Left hindlimb (tissue), 1 donor: ENCODE data around the gene LIPC.
A peak's percentile ranks its signal among the peaks of the same experiment; 100 is the strongest.

Experiments
- DNase-seq: peaks from one replicate; pipeline ENCODE4 v3.0.0-alpha.2; 2018

The LIPC gene

GRCh38 chr15:58407236-58407775 is 24.5 kb upstream of the LIPC start:
- DNase-seq: no peak

DNA sequence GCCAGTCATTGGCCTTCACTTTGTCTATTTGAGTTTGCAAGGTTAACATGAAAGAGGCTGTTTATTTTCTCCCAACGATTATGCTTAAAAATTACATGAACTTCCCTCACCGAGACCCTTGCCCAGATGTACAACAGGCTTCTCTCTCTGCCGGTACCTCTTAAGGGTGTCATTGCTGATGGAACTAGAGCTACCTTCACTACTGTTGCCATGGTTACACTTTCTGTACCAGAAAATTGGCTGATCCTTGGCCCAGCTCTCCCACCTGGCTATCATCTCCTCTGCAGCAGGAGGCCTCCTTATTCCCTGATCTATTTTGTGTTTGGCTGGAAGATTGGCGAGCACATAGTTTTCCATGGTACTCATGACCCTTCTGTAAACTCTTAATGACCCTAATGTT is 24.0 kb upstream of the LIPC start:
- no peak for DNase-seq

GRCh38 chr15:58409861-58410260 is 21.9 kb upstream of the LIPC start:
- no peak for DNase-seq

- DNase-seq: peak; percentile 56
Observed at GRCh38 chr15:58410353-58410752, 21.4 kb upstream of the LIPC start.

- DNase-seq: no peak
Observed at GRCh38 chr15:58413253-58413652, 18.5 kb upstream of the LIPC start.

- no peak for DNase-seq
Observed at GRCh38 chr15:58415636-58416035, 16.2 kb upstream of the LIPC start.

DNA sequence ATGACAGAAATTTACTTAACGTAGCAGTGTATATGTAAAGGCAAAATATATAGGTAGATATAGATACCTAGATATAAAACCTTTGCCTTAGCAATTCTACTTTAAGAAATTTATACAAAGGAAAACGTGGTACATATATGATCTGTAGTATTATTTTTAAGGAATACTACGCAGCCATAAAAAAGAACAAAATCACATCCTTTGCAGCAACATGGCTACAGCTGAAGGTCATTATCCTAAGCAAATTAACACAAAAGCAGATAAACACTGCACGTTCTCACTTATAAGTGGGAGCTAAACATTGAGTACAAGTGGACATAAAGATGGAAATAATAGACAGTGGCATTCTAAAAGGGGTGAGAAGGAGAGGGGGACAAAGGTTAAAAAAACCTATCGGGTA is 14.8 kb upstream of the LIPC start:
- DNase-seq: no peak

DNA sequence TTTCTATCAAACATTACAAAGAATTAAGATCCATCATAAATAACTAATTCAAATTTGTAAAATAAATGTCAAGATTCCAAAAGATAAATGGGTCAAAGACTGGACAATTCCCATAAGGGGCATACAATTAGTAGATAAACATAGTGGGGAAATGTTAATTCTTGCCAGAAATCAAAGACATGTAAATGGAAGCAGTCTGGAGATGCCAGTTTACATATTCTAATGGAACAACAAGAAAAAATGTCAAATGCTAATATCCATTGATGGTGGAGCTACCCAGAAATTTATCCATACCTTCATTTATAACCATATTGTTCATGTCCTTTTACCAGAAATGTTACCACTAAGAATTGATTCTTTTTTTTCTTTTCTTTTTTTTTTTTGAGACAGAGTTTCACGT is 13.7 kb upstream of the LIPC start:
- DNase-seq: no peak

- no peak for DNase-seq
Observed at GRCh38 chr15:58419803-58420524, 11.8 kb upstream of the LIPC start.

GRCh38 chr15:58420579-58421043 is 11.2 kb upstream of the LIPC start:
- DNase-seq: no peak

GRCh38 chr15:58423205-58423604 is 8.6 kb upstream of the LIPC start:
- no peak for DNase-seq

GRCh38 chr15:58423831-58424608 is 7.8 kb upstream of the LIPC start:
- DNase-seq: no peak

- no peak for DNase-seq
Observed at GRCh38 chr15:58424722-58425121, 7.1 kb upstream of the LIPC start.

DNA sequence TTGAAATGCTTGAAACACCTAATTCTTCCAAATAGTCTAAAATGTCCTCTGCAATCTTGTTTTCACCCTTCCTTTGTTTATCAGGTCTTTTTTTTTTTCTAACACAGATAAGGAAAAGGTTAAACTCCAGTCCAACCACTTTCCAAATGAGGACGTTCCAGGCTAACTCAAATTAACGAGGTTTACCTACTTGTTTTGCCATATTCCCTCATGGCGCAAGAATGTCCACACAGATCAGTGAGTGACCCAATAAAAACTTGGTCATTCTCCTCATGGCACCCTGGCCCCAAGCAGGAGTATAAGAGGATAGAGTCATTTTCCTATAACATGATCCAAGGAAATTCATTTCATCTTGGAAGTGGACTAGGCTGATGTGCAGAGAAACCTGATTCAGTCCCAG is 6.6 kb upstream of the LIPC start:
- DNase-seq: no peak

DNA sequence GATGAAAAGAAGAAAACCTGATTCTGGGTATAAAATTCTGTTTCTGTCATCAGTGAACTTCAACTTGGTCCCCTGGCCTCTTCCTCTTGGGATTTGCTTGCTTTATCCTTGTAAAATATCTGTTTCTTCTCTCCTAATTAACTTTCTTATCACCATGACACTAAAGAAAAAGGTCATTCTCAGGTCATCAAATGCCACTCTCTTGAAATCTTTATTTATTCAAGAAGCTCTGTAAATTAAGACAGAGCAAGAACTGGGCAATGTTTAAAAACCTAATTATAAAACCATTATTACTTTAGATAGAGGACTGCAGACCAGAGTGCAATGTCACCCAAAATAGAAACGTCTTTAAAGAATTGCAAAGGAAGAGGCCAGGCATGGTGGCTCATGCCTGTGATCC is 6.0 kb upstream of the LIPC start:
- no peak for DNase-seq

DNA sequence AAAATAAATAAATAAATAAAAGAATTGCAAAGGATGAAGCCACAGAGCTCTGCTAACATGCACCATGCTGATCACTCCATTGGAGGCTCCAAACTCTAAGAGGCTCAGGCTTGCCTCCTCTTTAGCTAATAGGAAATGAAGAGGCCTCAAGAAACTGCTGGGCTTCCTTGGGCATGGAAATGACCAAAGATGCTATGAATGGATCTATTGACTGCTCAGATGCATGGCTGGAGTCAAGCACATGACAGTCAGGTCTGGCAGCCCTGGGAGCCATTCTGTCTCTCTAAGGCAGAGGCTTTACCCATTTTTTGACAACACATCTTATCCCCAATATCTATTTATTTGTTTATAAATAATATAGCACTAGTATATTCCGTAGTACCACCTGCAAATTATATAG is 5.3 kb upstream of the LIPC start:
- DNase-seq: no peak

- no peak for DNase-seq
Observed at GRCh38 chr15:58427987-58428386, 3.8 kb upstream of the LIPC start.

DNA sequence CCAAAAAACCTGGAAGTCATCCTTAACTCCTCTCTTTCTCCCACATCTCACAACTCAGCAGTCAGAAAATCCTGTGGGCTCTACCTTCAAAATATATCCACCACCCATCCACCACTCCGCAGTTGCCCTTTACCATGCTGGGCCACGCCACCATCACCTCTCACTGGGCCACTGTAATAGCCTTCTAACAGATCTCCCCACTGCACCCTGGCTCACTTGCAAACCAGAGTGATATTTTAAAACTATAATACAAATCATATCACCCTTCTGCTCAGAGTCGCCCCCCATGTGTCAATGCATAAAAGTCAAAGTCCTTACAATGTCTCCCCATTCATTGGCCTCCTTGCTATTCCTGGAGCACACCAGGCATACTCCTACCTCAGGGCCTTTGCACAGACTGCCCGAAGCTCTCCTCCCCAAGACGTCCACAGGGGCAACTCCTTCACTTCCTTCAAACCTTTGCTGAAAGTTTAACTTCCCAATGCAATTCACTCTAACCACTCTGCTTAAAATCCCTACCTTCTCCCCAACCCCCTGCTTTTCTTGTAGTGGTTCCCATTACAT is 1.5 kb upstream of the LIPC start:
- DNase-seq: no peak

DNA sequence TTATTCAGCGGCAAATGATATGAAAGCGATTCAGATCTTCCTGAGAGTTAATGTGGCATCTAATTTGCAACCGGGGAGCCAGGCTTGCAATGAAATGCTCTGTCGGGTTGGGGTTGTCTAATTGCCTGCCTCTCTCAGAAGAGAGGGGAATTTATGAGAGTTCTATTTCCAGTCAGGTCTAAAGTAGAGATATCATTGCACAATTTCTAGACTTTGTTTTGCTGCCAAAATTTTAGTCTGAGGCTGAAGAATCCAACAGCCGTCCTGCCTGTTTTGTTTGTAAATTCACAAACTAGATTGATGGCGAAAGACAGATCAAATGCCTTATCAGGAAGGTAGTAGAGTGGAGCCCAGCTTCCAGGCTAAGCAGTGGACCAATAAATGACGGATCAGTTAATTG is 610 bp downstream of the LIPC start:
- DNase-seq: no peak

DNA sequence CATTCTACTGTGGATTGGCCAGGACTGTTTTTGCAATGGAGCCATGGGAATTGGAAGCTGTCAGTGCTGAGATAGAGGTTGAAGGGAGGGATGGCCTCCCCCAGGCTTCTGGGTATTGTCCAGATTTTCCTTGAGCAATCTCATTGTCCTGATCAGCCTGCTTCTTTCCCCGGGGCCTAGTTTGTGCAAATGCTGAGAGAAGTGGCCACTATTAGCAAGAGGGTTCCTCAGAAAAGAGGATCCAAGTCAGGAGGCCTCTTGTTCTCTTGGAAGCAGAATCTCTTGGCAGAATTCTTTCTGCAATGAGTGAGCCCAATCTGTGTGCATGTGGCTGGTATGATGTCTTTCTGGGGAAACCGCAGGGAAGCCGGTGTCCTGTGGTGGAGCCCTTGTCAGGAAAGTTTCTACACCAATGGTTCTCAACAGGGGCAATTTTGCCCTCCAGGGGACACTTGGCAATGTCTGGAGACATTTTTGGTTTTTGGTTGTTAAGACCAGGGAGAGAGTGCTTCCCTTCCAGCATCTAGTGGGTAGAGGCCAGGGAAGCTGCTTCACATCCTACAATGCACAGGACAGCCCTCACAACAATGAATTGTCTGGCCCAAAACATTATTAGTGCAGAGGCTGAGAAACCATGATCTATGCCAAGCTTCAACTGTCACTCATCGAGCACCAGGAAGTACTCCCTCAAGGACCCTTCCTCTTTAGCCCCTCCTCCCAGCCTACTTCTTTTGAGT is 2.0 kb downstream of the LIPC start:
- DNase-seq: no peak

DNA sequence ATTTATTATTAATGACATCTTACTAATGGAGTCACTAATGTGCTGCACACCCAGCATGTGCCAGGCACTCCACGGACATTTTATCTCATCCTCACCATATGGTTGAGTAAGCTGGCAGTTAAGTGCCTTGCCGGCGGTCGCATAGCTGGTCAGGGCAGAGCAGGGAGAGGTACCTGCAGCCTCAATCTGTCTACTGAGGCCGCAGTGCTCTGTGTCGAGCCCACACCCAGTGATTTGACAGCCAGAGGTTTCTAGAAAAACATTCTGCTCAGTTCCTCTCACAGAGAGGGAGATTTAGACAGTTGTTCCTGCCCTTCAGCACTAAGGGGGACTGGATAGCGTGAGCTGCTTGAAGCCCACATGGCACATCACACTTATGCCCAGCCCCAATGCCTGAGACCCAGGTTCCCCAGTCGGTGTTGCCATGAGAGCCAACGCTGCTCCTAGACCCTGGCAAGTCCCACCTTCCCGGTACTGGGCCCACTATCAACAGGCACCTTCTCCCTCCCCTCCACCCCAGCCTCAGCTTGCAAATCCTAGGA is 2.6 kb downstream of the LIPC start:
- DNase-seq: no peak

DNA sequence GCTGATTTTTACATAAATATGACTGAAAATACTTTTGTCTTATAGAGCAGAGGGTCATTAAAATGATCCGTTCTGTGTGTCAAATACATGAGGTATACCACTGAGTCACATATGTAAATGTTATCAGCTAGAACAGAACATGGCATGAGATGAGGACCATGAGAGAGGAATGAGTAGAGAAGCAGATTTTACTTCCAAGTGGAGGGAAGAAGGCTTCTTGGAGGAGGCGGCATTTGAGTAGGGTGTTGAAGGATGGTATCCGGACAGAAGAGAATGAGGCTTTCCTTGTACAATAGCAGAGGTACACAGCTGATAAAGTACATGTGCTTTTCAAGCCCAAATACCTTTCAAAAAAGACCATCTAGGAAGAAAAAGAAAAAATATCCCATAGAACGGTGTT is 4.8 kb downstream of the LIPC start:
- DNase-seq: no peak
